Right lobe of liver (tissue), 4 donors: ENCODE data around the gene KCNQ1.

Experiments used
- POLR2A ChIP-seq: fragments of 450-650 bp; IDR thresholded peaks from one replicate; pipeline ENCODE4 v1.6.1; 2017; ENCODE audit warnings: antibody characterized with exemption, mild to moderate bottlenecking
- TF ChIP-seq, protein P1 (sequence below), 4 donors: fragments of 200-600 bp in 3 of 4; fragments of 450-650 bp in 1 of 4; IDR thresholded peaks; one replicate each; pipeline versions ENCODE4 v1.5.1 to v1.8.0; 2016 to 2022; ENCODE audit warnings: antibody characterized with exemption in 4 of 4, mild to moderate bottlenecking in 2 of 4
- donor health status: DM: no; HTN: no; CAD: no.
- donor health status: DM: no; HTN: no; CAD: no.
- donor health status: DM: no; HTN: yes; CAD: no.

DNA sequence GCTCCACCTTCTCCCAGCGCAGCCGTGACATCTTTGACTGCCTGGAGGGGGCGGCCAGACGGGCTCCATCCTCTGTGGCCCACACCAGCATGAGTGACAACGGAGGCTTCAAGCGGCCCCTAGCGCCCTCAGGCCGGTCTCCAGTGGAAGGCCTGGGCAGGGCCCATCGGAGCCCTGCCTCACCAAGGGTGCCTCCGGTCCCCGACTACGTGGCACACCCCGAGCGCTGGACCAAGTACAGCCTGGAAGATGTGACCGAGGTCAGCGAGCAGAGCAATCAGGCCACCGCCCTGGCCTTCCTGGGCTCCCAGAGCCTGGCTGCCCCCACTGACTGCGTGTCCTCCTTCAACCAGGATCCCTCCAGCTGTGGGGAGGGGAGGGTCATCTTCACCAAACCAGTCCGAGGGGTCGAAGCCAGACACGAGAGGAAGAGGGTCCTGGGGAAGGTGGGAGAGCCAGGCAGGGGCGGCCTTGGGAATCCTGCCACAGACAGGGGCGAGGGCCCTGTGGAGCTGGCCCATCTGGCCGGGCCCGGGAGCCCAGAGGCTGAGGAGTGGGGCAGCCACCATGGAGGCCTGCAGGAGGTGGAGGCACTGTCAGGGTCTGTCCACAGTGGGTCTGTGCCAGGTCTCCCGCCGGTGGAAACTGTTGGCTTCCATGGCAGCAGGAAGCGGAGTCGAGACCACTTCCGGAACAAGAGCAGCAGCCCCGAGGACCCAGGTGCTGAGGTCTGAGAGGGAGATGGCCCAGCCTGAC lies 41.7 kb upstream of the KCNQ1 start:
- TF ChIP-seq, protein P1, sequence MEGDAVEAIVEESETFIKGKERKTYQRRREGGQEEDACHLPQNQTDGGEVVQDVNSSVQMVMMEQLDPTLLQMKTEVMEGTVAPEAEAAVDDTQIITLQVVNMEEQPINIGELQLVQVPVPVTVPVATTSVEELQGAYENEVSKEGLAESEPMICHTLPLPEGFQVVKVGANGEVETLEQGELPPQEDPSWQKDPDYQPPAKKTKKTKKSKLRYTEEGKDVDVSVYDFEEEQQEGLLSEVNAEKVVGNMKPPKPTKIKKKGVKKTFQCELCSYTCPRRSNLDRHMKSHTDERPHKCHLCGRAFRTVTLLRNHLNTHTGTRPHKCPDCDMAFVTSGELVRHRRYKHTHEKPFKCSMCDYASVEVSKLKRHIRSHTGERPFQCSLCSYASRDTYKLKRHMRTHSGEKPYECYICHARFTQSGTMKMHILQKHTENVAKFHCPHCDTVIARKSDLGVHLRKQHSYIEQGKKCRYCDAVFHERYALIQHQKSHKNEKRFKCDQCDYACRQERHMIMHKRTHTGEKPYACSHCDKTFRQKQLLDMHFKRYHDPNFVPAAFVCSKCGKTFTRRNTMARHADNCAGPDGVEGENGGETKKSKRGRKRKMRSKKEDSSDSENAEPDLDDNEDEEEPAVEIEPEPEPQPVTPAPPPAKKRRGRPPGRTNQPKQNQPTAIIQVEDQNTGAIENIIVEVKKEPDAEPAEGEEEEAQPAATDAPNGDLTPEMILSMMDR (IDR thresholded peaks at IDR 0.05) = no peak
- no peak for TF ChIP-seq POLR2A
